Measurements from ENCODE around the gene KIF2C.

DNA sequence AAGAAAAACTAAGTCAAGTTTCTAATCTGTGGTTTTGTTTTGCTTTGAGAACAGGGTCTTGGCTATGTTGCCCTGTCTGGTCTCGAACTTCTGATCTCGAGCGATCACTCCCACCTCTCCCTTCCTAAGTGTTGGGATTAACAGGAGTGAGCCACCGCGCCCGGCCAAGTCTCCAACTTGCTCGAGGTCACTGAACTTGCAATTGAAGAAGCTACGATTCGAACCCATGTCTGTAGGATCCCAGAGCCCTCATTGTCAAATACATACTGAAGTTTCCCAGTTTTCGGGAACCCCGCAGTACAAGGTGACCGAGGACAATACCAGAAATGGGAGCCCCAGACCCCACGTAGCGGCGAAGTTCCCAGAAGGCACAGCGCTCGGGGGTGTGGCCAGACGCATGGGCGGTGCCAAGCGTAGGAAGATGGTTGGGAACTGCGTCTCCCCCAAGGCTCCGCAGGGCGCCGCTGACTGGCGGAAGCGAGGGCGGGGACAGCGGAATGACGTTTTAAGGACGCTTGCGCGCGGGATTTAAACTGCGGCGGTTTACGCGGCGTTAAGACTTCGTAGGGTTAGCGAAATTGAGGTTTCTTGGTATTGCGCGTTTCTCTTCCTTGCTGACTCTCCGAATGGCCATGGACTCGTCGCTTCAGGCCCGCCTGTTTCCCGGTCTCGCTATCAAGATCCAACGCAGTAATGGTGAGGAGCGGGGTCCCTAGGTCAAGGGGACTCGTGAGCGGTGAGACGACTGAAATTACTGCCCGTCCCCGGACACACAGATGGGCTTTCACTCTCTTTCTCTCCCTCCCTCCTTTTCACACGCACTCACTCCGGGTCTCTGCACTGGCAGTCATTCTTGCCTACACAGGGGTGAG, at the start of gene KIF2C:
- TF ChIP-seq, protein P1, sequence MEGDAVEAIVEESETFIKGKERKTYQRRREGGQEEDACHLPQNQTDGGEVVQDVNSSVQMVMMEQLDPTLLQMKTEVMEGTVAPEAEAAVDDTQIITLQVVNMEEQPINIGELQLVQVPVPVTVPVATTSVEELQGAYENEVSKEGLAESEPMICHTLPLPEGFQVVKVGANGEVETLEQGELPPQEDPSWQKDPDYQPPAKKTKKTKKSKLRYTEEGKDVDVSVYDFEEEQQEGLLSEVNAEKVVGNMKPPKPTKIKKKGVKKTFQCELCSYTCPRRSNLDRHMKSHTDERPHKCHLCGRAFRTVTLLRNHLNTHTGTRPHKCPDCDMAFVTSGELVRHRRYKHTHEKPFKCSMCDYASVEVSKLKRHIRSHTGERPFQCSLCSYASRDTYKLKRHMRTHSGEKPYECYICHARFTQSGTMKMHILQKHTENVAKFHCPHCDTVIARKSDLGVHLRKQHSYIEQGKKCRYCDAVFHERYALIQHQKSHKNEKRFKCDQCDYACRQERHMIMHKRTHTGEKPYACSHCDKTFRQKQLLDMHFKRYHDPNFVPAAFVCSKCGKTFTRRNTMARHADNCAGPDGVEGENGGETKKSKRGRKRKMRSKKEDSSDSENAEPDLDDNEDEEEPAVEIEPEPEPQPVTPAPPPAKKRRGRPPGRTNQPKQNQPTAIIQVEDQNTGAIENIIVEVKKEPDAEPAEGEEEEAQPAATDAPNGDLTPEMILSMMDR (IDR thresholded peaks at IDR 0.05), result no peak
- TF ChIP-seq POLR2A (IDR thresholded peaks at IDR 0.05), result peak in 1 of 2 donors; percentile 71

Measured in suprapubic skin (tissue), 3 donors.